ENCODE results near the gene UBE2Q1. TPM values are rescaled to one million over a fixed set of nuclear protein-coding genes. Genes with fewer than 3 reads are reported as not detected.

The UBE2Q1 gene
- total RNA-seq, 1 donor from 2014 or later, result 77.3 TPM

- H3K27me3 Mint-ChIP-seq (ENCODE audit: unreplicated experiment), result peaks cover 35% of the 10 kb centered on the region
- DNase-seq (ENCODE audit: extremely low spot score, unreplicated experiment), result no peak
- no peaks in the 10 kb centered on the region for H3K4me1 Mint-ChIP-seq (ENCODE audit: unreplicated experiment)
- H3K27ac Mint-ChIP-seq (ENCODE audit: unreplicated experiment), result no peak overlapping the region
- no peaks in the 10 kb centered on the region for H3K36me3 Mint-ChIP-seq (ENCODE audit: unreplicated experiment)
- H3K4me3 Mint-ChIP-seq (ENCODE audit: unreplicated experiment), result no peak overlapping the region
- TF ChIP-seq, protein P1, sequence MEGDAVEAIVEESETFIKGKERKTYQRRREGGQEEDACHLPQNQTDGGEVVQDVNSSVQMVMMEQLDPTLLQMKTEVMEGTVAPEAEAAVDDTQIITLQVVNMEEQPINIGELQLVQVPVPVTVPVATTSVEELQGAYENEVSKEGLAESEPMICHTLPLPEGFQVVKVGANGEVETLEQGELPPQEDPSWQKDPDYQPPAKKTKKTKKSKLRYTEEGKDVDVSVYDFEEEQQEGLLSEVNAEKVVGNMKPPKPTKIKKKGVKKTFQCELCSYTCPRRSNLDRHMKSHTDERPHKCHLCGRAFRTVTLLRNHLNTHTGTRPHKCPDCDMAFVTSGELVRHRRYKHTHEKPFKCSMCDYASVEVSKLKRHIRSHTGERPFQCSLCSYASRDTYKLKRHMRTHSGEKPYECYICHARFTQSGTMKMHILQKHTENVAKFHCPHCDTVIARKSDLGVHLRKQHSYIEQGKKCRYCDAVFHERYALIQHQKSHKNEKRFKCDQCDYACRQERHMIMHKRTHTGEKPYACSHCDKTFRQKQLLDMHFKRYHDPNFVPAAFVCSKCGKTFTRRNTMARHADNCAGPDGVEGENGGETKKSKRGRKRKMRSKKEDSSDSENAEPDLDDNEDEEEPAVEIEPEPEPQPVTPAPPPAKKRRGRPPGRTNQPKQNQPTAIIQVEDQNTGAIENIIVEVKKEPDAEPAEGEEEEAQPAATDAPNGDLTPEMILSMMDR (IDR thresholded peaks at IDR 0.05), result no peak
- H3K9me3 Mint-ChIP-seq (ENCODE audit: unreplicated experiment), result no peaks in the 10 kb centered on the region
These were observed 31.3 kb downstream of the UBE2Q1 start for GRCh38 chr1:154527192-154527591.

- no peak for DNase-seq (ENCODE audit: extremely low spot score, unreplicated experiment)
These were observed 33.6 kb downstream of the UBE2Q1 start for GRCh38 chr1:154524881-154525280.

DNA sequence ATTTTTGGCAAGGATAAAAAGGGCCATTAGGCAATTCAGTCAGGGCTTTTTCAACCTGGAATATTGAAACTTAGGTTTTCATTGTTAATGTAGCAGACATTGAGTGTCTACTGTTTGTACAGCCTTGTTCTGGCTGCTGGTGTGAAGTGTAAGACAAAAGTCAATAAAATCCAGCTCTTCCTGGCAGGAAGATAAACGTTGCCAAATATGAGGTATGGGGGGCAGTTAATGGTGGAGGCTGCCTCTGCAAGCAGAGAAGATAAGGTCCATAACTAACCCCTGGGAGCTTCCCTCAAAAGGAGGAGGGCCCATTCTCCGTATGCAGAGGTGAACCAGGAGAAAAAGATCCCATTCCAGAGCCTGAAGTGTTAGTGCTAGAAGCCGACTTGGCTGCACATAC is 36.8 kb downstream of the UBE2Q1 start:
- DNase-seq (ENCODE audit: extremely low spot score, unreplicated experiment), result no peak
- peaks cover 50% of the 10 kb centered on the region for H3K27me3 Mint-ChIP-seq (ENCODE audit: unreplicated experiment)
- no peak overlapping the region for H3K4me3 Mint-ChIP-seq (ENCODE audit: unreplicated experiment)
- no peaks in the 10 kb centered on the region for H3K36me3 Mint-ChIP-seq (ENCODE audit: unreplicated experiment)
- TF ChIP-seq, protein P1 (IDR thresholded peaks at IDR 0.05), result no peak
- H3K4me1 Mint-ChIP-seq (ENCODE audit: unreplicated experiment), result peaks cover 3% of the 10 kb centered on the region
- no peaks in the 10 kb centered on the region for H3K9me3 Mint-ChIP-seq (ENCODE audit: unreplicated experiment)
- no peak overlapping the region for H3K27ac Mint-ChIP-seq (ENCODE audit: unreplicated experiment)

More at GRCh38 chr1:154524881-154525280, 33.6 kb downstream of the UBE2Q1 start:
- TF ChIP-seq, protein P1 (IDR thresholded peaks at IDR 0.05), result no peak
- Mint-ChIP-seq H3K27me3 (ENCODE audit: unreplicated experiment) (peaks cover 46% of the 10 kb centered on the region), H3K27ac (ENCODE audit: unreplicated experiment) (no peak overlapping the region), H3K36me3 (ENCODE audit: unreplicated experiment) (no peaks in the 10 kb centered on the region), H3K9me3 (ENCODE audit: unreplicated experiment) (no peaks in the 10 kb centered on the region), H3K4me1 (ENCODE audit: unreplicated experiment) (peaks cover 3% of the 10 kb centered on the region), H3K4me3 (ENCODE audit: unreplicated experiment) (no peak overlapping the region)

GRCh38 chr1:154520333-154520732 is 38.1 kb downstream of the UBE2Q1 start:
- no peak for DNase-seq (ENCODE audit: extremely low spot score, unreplicated experiment)
- Mint-ChIP-seq H3K27me3 (ENCODE audit: unreplicated experiment) (peaks cover 61% of the 10 kb centered on the region), H3K9me3 (ENCODE audit: unreplicated experiment) (no peaks in the 10 kb centered on the region), H3K4me1 (ENCODE audit: unreplicated experiment) (peaks cover 3% of the 10 kb centered on the region), H3K4me3 (ENCODE audit: unreplicated experiment) (no peak overlapping the region), H3K36me3 (ENCODE audit: unreplicated experiment) (no peaks in the 10 kb centered on the region), H3K27ac (ENCODE audit: unreplicated experiment) (no peak overlapping the region)
- TF ChIP-seq, protein P1 (IDR thresholded peaks at IDR 0.05), result no peak

DNA sequence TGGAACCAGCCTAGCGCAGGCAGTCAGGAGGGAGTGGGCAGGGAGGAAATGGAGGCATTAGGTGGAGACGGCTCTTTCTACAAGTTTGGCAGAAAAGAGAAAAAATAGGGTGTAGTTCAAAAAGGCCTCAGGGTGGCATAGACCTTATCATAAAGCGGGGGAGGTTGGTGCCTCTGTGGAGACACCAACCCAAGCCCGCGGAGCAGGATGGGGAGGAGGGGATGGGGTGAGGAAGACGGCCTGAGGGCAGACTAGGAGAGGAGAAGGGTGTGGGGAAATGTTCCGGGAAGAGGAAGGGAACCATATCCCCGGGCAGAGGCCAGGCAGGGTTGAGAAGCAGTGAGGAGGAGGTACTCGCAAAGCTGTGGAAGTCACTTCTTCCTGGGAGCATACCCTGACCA is 38.9 kb downstream of the UBE2Q1 start:
- Mint-ChIP-seq H3K36me3 (ENCODE audit: unreplicated experiment) (no peaks in the 10 kb centered on the region), H3K4me1 (ENCODE audit: unreplicated experiment) (peaks cover 3% of the 10 kb centered on the region), H3K9me3 (ENCODE audit: unreplicated experiment) (no peaks in the 10 kb centered on the region), H3K27ac (ENCODE audit: unreplicated experiment) (no peak overlapping the region), H3K4me3 (ENCODE audit: unreplicated experiment) (no peak overlapping the region), H3K27me3 (ENCODE audit: unreplicated experiment) (peaks cover 58% of the 10 kb centered on the region)
- TF ChIP-seq, protein P1 (IDR thresholded peaks at IDR 0.05), result no peak
- no peak for DNase-seq (ENCODE audit: extremely low spot score, unreplicated experiment)

Measured in osteocyte (in vitro differentiated cells).